GM18861 (cell line): ENCODE results near the gene PPIL4.
"Not testable (repeated sequence)": the region's sequence is repeated elsewhere in the genome, so short reads cannot be mapped to it uniquely, and the experiment has no call there.

Experiments used
- ATAC-seq: cut with Tn5 transposase; IDR thresholded peaks from one replicate; pipeline ENCODE4 v1.9.1; 2021; ENCODE audit not compliant: unreplicated experiment

PPIL4 gene

DNA sequence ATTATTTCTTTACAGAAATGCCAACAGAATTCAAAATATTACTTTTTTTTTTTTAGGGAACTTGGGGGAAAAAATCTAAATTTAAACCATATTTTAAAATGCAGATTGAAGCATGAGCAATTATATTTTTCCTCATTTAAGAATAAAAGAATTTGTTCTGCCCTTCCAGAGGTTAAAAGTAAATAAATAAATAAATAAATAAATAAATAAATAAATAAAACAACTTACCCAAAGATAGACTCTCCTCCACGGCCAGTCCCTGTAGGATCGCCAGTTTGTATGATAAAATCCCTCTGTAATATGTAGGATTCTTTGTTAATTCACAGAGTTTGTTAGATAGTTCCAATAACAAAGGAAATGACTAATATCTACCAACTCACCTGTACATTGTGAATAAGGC is 4.7 kb downstream of the PPIL4 start:
- no peak for ATAC-seq

DNA sequence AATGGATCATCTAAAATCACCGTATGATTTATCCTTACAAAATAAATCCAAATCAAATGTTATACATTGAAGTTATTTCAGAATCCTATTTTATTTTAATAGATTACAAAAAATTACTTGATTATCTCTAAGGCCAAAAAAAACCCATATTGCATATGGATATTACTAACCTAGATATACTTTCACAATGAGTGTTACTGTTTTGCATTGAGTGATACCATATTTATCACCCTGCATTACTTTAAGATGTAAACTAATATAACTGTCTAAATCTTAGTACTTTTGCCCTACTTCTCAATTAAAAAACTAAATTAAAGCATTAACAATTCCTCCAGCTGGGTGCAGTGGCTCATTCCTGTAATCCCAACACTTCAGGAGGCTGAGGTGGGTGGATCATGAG is 11.1 kb downstream of the PPIL4 start:
- ATAC-seq = no peak

DNA sequence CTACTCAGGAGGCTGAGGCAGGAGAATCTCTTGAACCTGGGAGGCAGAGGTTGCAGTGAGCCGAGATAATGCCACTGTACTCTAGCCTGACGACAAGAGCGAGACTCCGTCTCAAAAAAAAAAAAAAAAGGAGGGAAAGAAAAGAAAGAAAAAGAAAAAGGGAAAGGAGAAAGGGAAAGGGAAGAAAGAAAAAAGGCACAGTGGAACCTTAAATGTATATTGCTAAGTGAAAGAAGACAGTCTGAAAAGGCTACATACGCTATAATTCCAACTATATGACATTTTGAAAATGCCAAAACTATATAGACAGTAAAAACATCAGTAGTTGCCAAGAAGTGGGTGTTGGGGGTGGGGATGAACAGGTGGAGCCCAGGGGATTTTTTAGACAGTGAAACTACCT is 16.2 kb downstream of the PPIL4 start:
- ATAC-seq = no peak

DNA sequence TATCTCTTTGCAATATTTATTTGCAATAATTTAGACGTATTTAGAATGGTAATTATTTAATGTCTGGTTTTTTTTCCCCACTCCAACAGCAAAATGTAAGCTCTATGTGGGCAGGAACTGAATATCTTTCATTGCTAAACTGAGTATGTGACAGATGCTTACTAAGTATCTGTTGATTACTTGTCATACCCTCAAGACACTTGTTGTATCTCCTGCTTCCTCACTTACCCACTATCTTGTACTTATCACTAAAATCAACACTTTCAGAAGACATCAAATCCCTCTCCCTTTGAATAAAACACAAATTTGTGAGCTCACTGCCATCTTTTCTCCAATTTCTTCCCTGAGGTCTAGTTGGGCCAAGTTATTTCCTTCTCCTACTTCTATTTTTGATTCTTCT is 30.3 kb downstream of the PPIL4 start:
- ATAC-seq = no peak

DNA sequence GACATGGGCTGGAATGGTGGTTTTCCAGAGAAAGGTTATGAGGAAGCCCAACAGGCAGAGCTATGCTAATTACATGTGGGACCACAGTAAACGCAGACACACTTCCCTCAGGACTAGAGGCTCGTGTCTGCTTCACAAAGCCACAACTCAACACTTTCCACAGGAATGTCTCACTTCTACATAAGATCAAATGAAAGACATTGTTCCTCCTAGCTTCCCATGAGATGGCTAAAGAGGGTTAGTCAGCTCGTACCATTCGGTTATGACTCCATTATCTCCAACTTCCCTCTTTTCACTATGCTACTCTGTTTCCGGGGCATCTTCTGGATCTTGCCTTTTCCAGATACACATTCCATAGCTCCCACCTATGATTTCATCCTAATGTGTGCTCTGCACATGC is 31.9 kb downstream of the PPIL4 start:
- no peak for ATAC-seq

DNA sequence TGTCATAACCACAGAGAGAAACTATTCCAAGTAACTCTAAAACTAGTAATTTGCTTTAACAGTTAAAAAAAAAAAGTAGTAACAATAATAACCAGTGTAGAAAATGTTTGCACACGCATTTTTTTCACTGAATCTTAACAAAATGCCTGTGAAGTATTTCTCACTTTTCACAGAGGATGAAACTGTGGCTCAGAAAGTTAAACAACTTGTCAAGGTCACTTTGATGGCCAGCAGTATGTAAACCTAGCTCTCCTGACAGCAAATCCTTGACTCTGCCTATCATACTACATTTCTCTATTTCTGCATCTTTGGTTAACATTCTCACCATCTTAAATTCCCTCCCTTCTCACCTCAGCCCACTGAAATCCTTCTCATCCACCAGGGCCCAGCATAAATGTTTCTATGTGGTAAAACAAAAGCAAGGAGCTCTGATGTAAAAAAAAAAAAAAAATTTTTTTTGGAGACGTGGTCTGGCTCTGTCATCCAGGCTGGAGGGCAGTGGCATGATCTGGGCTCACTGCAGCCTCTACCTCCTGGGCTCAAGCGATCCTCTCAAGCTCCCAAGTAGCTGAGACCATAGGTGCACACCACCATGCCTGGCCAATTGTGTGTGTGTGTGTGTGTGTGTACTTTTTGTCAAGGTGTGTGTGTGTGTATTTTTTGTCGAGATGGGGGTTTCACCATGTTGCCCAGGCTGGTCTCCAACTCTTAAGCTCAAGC is 34.9 kb downstream of the PPIL4 start:
- ATAC-seq = no peak

DNA sequence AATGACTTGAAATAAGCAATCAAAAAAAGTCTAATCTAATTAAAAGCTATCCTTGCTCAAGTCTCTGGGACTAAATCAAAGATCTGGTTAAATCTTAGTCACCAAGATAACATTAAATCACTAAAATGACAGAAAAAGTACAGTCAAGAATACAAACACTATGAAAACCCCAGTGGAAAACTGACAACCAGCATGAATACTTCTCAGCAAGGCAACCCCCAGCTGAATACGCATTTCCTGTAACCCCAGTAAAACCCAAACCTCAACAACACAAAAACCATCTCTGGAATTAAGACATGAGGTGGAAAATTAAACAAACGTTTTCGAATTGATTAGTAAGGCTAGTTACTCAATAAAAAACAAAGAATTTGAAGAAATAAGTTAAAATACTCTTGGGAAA is 37.4 kb downstream of the PPIL4 start:
- no peak for ATAC-seq

DNA sequence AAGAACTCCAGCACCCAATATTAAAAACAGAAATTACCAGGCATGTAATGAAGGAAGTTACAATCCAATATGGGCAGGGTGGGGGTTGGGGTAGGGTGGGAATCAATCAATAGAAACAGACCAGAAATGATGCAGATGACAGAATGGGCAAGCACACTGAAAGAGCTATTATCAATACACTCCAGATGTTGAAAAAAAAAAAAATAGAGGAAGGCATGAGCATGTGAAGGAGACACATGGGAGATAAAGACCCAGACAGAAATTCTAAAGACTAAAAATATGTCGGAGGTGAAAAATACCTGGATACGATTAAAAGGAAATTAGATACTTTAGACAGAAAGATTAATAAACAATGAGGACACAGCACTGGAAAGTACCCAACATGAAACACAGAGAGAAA is 42.0 kb downstream of the PPIL4 start:
- ATAC-seq = no peak

DNA sequence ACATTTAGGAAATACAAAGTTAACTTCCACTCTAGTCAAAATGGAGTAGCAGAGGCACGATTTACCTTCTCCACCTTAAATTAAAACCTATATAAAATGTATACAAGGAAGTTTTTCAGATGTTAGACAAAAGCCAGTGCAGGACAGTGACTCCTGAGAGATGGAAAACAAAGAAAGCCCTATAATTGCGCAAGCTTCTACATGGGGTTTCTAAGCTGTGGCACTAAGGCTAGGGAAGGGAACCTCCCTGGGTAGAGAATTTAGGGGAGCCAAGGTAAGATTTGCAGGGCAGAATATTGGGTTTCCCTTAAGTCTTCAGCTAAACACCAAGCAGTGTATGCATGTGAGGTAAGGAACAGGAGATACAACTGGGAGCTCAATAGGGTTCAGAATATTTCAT is 42.6 kb downstream of the PPIL4 start:
- ATAC-seq = no peak

DNA sequence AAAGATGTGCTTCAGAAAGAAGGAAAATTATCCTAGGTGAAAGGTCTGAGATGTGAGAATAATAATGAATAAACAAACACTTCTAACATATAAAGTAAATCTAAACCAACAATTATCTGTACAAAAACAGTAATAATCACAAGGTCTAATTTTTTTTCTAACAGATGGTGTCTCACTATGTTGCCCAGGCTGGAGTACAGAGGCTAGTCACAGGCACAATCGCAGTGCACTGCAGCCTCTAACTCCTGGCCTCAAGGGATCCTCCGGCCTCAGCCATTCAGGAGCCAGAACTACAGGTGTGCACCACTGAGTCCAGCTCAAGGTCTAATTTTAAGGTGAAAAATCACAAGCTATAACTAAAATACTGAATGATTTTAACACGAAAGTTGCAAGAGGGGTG is 44.1 kb downstream of the PPIL4 start:
- ATAC-seq = no peak

DNA sequence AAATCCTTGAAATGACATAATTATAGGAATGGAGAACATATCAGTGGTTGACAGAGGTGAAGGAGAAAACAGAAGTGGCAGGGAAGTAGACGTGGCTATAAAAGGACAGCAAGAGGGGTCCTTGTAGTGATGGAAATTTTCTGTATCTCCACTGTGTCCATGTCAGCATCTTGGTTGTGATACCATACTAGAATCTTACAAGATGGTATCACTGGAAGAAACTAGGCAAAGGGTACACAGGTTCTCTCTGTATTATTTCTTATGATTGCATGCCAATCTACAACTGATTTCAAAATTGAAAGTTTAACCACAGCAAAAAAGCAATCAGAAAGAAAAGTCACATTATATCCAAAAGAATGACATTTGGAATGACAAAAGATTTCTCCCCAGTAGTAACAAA is 44.6 kb downstream of the PPIL4 start:
- ATAC-seq = no peak

DNA sequence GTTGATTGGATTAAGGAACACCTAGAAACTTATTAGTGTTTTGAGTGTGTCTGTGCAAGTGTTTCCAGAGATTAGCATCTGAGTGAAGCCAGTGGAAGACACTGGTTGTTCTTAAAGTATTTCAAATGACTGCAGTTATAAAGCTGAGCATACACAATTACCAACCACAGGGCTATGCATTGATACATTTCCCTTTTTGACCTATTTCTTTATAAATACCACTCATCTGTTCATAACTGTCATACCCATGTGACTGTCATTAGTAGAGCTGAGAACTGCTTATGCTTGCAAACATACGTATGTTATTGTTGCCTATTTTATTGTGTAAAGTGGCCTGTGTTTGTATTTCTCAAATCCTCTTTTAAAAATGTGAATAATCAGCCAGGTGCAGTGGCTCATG is 45.7 kb downstream of the PPIL4 start:
- ATAC-seq = no peak

DNA sequence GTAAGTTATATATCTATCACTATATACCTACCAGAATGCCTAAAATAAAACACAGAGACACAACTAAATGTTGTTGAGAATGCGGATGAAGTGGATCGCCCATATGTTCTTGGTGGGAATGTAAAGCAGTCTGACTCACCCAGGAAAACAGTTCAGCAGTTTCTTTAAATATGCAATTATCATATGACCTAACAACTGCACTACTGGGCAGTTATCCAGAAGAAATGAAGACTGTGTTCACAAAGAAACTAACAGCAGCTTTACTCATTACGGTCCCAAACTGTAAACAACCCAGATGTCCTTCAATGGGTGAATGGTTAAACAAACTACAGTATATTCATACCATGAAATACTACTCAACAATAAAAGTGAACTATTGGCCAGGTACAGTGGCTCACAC is 46.8 kb downstream of the PPIL4 start:
- no peak for ATAC-seq

DNA sequence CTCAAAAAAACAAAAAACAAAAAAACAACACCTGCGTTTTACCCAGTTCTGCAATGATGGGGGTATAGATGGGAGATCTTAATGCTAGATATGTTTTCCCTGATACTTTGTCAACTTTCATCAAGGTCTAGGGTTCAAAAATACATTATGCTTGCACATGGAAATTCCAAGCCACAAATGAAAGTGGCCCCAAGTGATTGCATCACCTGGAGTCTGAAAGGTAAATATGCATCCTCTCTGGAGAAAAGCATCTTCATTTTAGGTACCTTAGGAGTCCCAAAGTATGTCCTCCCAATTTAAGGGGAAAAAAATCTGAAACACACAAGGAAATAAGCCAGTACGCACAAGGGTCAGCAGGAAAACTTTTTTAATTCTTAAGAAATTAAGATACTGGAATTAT is 48.5 kb downstream of the PPIL4 start:
- no peak for ATAC-seq

DNA sequence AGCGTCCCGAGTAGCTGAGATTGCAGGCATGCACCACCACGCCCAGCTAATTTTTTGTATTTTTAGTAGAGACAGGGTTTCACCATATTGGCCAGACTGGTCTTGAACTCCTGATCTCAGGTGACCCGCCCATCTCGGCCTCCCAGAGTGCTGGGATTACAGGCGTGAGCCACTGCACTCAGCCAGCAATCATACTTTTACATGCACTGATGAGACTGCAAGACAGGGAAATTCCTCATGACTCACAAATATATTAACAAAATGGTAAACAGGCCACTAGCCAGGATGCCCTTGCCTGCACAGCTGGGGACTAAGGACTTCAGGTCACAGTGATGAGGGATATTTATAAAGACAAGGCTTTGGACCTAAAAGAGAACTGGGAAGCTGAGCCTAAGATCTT is 49.2 kb downstream of the PPIL4 start:
- ATAC-seq = peak; percentile 36

DNA sequence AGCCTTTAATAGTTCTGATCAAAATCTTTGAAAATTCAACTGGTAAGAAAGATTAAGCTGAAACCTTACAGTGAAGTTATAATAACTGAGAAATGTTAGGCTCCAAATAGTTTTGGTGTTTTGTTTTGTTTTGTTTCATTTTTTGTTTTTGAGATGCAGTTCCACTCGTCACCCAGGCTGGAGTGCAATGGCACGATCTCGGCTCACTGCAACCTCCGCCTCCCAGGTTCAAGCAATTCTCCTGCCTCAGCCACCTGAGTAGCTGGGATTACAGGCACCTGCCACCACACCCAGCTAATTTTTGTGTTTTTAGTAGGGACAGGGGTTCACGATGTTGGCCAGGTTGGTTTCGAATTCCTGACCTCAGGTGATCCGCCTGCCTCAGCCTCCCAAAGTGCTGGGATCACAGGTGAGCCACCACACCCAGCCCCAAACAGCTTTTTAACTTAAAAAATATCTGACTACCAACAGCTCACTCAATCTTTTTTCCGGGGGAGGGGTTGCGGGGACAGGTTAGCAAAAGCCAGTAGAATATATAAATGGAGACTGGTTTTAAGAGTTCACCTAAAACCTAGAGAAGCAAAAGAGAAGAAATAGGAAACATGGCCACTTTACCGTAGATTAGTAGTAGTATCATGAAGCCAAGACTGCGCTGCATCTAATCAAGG is 50.4 kb downstream of the PPIL4 start:
- not testable (repeated sequence) for ATAC-seq

DNA sequence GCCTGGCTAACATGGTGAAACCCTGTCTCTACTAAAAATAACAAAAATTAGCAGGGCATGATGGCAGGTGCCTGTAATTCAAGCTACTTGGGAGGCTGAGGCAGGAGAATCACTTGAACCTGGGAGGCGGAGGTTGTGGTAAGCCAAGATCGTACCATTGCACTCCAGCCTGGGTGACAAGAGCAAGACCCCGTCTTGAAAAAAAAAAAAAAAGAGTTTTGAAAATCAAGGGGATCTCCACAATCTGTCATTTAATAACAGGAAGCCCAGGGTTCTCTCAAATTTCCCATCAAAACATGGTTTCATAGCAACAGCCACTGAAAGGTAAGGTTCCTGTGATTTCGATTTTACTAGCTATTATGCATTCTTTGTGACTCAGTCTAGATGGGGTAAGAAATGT is 51.0 kb downstream of the PPIL4 start:
- peak; percentile 69 for ATAC-seq

DNA sequence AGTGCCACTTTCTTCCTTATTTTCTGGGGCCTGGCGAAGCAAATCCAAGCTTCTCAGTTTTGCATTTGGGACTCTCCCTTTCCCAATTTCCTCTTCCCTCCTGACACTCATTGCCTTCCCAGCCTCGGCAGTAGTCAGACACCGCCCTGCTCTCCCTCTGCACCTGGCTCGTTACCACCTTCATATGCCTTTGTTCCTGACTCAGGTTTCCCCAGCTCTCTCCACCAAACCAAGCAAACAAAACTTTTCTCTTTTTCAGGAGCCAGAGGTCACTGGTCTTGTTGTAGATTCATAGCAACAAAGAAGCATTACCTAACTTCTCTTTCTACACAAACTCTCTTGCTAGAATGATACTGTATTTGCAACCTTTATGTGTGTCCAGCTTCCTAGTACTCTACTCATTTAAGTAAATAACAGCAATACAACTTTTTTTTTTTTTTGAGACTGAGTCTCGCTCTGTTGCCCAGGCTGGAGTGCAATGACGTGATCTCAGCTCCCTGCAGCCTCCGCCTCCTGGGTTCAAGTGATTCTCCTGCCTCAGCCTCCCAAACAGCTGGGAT is 52.0 kb downstream of the PPIL4 start:
- ATAC-seq = no peak

DNA sequence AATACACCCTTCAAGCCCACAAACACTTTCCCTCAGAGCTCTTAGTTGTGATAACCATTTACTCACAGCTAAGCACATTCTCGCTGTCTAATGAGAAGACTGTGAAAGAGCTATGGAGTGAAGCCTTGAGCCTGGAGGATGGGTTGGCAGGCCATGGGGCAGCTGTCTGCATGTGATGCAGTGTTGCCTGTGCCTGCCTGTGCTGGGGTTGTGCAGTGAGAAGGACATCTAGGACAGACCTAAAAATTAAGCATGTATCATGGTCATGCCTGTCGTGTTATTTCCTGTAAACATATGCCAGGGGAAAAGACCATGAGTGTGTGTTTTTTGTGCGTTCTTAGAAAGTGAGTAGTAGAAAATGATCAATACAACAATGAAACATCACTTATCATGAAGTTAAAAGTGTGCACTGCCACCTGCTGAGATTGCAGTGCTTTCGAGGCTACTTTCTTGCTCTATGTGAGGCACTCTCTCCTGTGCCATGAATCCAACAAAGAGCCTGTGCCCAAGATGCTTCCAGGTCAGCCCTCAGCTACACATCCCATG is 53.0 kb downstream of the PPIL4 start:
- no peak for ATAC-seq

DNA sequence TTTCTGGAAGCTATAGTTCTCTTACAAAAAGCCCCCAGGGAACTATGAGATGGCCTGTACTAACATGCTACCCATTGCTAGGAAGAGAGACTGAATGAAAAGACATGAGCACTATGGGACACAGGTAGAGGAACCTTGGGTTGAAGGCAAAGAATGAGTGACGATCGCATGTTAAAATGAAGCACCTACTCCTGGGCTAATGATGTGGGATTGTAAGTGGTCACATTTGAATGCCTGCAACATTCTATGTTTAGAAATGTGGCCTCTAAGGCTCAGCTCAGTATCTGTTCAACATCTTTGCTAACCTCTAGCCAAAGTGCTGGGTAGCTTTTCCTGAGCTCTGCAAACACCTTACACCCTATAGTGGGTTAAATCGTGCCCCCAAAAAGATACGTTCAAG is 55.9 kb downstream of the PPIL4 start:
- ATAC-seq = peak; percentile 24

DNA sequence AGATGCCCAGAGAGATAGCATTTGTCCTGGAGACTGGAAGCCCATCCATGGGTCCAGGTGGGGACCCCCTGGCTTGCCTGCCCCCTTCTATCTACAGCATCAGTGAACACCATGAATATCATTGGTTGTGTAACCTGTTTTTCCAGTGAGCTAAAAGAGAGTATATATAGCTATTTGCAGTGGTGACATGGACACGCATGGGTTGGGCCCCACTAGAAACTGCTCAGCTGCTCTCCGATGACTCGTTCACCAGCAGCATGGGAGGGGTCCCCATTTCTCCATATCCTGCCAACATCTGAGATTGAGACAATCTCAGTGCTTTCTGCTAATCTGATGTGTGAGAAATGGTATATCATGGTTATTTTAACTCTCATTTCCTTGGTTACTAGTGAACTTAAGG is 57.0 kb downstream of the PPIL4 start:
- ATAC-seq = no peak

DNA sequence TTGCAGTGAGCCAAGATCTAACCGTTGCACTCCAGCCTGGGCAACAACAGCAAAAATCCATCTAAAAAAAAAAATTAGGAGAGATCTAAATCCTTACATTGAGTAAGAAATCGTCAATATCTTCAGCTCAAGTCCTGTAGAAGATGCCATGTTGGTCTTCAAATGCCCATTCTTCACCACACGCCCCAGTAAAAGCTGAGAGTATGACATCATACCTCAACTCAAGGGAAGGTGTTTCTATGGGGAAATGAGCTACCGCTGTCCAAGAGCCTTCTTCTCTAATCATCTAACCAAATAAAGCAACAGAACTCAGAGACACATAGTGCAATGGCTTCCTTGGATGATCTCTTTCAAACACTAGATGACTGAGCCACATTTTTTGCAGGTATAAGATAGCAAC is 58.5 kb downstream of the PPIL4 start:
- ATAC-seq = no peak
